HG03571 (cell line): ENCODE data around the gene NPHP4.

Experiments
- ATAC-seq: cut with Tn5 transposase; IDR thresholded peaks from one replicate; pipeline ENCODE4 v1.9.1; 2021; ENCODE audit not compliant: unreplicated experiment

The NPHP4 gene

DNA sequence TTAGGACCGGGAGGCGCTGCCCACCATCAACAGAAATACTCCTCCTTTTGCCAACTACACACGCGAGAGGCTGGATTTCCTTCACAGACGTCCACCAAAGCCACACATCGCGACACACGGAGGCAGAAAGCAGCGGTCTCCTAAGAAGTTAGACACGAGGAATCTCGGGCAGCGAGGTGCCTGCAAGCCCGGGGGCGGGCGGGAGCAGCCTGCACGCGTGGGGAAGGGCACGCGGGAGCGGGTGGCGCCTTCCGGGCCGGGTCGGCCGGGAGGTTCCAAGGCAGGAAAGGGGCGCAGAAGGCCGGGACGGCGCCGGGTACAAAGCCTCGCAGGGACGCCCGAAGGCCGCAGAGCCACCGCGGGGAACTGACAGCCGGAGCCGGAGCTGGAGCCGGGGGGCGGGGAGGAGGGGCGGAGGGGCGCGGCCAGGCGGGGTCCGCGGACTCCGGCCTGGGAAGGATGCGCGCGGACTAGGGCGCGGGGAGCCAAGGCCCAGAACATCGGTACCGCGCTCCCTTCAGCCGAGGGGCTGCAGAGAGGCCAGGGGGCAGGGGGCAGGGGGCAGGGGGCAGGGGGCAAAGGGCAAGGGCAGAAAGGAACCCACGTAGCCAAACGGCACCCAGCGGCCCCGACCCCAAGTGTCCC lies 722 bp downstream of the NPHP4 start:
- ATAC-seq: peak; percentile 12

GRCh38 chr1:5990913-5991312 lies 1.3 kb downstream of the NPHP4 start:
- ATAC-seq: no peak

DNA sequence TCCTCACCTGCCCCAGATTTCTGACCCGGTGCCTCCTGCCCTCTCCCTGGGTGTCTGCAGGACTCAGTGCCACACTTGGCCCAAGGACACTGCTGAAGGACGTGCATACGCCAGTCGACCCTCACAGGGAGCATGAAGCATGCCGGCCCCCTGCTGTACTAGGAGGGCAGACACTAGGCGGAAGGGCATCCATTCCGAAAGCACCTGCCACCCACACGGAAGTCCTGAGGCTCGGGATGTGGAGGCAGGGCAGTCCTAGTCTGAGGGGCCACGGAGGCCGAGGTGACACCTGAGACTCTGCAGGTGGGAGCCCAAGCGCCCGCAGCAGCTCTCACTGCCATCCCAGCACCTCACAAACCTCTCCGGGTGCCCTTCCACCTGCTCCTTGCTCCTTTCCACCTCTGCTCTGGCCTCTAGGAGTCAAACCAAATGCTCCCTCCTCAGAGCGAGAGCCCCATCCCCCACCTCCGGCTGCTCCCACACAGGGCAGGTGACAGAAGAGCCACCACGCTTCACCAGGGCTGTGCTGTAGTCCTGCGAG lies 2.4 kb downstream of the NPHP4 start:
- no peak for ATAC-seq

GRCh38 chr1:5989286-5989605 lies 3.0 kb downstream of the NPHP4 start:
- ATAC-seq: no peak

DNA sequence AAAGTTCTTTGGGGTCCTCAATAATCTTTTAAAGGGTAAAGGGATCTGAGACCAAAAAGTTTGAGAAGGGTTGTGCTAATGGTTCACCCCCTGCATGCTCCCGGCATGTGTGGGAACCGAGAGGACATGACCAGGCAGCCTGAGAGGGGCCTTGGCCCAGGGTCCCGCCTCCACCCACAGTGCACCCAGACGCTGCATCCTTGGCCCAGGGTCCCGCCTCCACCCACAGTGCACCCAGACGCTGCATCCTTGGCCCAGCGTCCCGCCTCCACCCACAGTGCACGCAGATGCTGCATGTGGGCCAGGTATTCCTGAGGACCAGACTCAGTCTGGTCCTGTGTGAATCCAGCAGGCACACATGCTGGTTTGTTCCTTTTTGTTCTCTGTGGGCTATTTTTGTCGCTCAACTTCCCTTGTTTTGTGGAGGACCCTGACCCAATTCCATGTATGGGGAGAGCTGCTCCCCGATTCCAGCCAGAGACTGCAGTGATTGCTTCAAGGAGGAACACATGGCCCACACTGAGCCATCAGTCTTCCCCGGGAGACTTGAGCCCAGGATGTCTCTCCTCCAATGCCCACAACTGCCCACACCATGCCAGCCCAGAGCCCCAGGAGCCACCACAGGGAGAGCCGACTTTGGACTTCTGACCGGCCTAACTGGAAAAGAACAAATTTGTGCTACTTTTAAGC lies 3.5 kb downstream of the NPHP4 start:
- ATAC-seq: no peak

DNA sequence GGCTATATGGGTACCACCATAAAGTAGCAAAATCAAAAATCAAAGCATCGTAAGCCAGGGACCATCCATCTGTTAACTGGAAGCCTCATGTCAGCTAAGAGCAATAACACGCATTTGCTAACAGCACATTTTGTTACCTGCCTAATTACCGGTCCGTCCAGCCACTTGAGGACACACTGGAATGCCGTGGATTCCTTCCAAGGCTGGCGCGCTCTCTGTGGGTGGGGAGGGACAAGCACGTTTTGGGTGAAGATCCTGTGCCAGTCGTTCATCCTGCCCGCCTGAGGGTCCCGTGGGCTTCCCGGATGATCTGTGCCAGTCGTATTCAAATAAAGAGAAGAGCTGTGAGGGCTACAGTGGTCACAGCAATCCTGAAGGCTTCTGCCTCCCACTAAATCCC lies 6.2 kb downstream of the NPHP4 start:
- ATAC-seq: no peak

- no peak for ATAC-seq
These were observed 7.0 kb downstream of the NPHP4 start for GRCh38 chr1:5985250-5985649.

GRCh38 chr1:5983361-5984103 lies 8.7 kb downstream of the NPHP4 start:
- no peak for ATAC-seq

DNA sequence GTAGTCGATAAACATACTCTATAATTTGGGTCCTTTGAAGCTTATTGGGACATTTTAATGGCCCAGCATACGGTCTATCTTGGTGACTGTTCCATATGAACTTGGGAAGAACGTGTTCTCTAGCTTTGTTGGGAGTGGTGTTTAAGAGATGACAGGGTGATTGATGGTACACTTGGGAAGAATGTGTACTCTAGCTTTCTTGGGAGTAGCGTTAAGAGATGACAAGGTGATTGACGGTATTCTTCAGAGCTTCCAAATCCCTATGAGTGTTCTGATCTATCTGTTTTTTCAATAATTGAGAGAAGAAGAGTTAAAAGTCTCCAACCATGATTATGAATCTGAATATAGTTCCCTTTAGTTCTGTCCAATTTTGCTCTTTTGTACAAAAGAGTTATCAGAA lies 9.4 kb downstream of the NPHP4 start:
- ATAC-seq: no peak

DNA sequence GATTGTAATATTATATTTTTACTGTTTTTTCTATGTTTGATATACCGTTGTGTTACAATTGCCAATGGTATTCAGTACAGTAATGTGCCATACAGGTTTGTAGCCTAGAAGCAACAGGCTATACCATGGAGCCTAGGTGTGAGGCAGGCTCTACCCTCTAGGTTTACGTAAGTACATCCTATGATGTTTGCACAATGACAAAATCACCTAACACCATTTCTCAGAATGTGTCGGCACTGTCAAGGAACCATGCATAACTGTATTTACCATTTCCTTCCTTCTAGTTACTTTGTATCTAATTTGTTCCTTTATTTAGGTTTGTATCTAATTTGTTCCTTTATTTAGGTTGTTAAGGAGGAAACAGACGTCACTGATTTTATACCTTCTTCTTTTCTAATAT lies 9.9 kb downstream of the NPHP4 start:
- no peak for ATAC-seq

- no peak for ATAC-seq
These were observed 11.2 kb downstream of the NPHP4 start for GRCh38 chr1:5981009-5981380.

GRCh38 chr1:5980314-5981008 lies 11.8 kb downstream of the NPHP4 start:
- ATAC-seq: no peak

GRCh38 chr1:5979536-5980313 lies 12.5 kb downstream of the NPHP4 start:
- ATAC-seq: no peak

DNA sequence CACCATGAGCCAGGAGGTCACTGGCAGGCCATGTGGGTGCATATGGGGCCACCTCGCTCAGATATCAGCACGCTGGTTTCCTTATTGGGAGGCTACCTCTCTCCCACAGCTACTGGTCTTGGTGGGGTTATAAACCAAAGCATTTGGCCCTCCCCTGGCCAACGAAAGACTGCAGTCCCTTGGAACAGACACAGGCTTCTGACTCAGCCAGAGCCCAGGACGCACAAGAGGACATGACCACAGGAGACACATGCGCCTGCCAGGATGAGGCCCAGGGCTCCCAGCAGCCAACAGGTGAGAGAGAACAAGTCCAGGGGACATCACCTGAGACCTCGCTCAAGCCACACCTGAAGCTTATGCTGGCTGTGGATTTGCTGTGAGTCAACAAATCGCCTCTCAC lies 13.8 kb downstream of the NPHP4 start:
- ATAC-seq: no peak

GRCh38 chr1:5977494-5978444 lies 14.5 kb downstream of the NPHP4 start:
- no peak for ATAC-seq

DNA sequence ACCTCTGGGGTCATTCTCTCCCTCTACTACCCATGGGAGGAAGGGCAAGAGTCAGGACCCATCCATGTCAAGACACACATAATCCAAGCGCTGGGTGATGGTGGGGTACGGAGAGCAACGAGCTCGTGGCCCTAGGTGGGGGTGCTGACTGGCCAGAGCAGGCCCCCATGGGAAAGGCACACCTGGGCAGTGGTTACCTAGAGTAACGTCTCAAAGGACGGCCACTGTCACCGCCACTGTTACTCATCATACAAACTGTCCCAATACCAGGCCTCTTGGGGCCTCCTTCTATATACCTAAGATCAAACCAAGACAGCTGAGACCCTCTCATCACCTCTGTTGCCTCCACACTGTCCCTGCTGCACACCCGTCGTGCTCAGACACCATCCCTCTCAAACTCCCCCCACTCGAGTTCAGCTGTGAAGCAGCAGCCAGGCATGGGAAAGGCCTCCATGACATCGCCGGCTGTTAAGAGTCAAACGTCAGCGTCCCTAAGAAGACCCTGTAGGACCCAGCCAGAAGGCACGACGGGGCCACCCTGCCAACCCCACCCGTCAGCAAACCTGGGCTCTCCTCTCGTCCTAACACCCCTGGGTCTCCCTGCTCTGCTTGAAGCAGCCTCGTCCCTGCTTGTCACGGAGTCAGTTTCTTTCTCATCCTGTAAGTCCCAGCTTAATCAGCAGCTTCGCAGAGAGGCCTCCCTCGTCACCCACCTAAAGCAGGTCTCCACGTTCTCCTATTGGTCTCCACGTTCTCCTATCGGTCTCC lies 15.3 kb downstream of the NPHP4 start:
- no peak for ATAC-seq

DNA sequence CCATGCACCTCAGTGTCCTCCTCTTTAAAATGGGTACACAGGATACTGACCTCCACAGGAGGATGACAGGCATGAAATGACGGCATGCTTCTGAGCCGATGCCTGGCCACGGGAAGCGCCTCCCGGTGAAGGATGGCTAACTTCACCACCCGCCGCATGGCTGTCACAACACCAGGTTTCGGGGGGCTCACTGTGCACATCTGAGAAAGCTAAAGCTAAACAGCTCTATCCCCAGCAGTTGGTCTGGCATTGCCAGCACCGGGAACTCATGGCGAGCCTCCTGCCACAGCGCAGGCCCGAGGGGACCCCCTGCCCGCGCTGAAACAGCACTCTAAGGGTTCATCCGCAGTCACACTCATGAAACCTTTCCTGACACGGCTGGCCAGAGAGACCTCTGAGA lies 16.0 kb downstream of the NPHP4 start:
- ATAC-seq: no peak

DNA sequence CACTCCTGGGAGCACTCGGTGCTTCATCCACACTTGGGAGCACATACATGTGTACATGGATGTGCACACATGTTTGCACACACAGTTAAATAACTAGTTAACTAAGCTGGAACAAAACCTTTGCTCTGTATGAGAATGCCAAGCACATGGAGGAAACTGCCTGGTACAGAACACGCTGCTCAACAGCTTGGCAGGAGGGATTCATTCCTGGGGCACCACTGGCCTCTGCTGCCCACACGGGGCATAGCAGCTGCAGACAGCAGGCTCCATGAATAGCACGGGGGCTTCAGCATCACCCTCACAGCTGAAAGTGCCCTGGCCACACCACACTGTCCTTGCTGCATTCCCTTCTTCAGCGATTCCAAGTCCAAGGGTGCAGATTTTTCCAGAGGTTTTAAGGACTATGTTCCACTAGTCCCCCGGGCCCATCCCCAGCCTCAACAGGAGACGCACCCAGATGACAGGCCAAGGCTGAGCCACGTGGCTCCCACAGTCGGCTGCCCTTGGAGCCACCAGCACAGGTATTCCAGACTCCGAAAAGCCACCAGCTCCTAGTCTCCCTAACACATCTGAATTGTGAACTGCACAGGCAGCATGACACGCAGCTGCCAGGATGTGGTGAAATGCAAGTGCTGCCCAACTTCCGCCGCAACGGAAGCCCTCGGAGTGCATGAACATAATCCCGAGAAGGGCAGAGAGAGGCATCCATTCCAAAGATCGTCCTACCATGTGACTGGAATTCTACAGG lies 16.9 kb downstream of the NPHP4 start:
- ATAC-seq: no peak
